ENCODE measurements around the gene DNTT. TPM values are rescaled to one million over a fixed set of nuclear protein-coding genes. Genes with fewer than 3 reads are reported as not detected.

DNTT gene
- total and polyA plus RNA-seq, 9 of the 15 experiments (the other 6 are each of a cell fraction or from before 2014, with no cell fraction given), result not detected

DNA sequence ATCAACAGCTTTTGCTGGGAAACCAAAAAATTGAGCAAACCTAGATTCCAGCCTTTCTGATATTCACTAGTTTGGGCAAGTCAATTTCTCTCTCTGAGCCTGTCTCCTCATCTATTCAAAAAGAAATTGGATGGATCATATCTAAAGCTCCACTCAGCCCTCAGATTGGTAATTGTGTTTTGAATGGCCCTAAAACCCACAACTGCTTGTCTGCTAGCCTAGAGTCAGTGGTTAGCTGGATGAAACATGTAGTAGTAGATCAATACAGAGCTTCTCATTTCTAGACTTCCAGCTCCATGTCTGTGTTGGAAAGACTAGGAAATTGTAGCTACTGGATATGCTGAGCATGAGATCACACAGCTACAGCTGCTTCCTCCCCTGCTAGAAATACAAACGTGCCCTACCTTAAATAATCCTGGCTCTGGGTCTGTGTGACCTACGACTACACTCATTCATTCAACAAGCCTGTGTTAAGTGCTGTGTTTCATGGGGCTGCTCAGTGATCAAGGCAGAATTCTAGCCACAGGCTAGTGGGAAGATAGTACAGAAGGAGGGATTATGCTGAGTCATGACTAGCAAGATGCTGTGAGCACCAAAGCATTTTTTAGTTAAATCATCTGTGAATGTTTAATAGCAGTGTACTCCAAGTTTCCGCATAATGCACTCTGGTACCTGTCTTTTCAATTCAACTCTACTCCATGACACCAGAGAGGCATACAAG, 15.7 kb downstream of the DNTT start (continued):
- TF ChIP-seq GABPB1 (CRISPR knock-in tag; IDR thresholded peaks at IDR 0.05), result no peak
- no peak for TF ChIP-seq NFRKB (IDR thresholded peaks at IDR 0.05; ENCODE audit: low read depth)
- TF ChIP-seq ZNF644 (tag; IDR thresholded peaks at IDR 0.05; ENCODE audit: low read depth), result no peak
- TF ChIP-seq NFE2L1 (tag; IDR thresholded peaks at IDR 0.05; ENCODE audit: borderline replicate concordance, low read depth), result peak; percentile 83
- TF ChIP-seq KAT7 (CRISPR knock-in tag; IDR thresholded peaks at IDR 0.05; ENCODE audit: borderline replicate concordance), result no peak
- TF ChIP-seq TBP (optimal IDR thresholded peaks at IDR 0.05; ENCODE audit: low read depth, low read length), result no peak
- no peak for TF ChIP-seq SUPT5H (IDR thresholded peaks at IDR 0.05)
- TF ChIP-seq, protein P1, sequence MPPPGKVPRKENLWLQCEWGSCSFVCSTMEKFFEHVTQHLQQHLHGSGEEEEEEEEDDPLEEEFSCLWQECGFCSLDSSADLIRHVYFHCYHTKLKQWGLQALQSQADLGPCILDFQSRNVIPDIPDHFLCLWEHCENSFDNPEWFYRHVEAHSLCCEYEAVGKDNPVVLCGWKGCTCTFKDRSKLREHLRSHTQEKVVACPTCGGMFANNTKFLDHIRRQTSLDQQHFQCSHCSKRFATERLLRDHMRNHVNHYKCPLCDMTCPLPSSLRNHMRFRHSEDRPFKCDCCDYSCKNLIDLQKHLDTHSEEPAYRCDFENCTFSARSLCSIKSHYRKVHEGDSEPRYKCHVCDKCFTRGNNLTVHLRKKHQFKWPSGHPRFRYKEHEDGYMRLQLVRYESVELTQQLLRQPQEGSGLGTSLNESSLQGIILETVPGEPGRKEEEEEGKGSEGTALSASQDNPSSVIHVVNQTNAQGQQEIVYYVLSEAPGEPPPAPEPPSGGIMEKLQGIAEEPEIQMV (tag; conservative IDR thresholded peaks at IDR 0.05; ENCODE audit: low read depth), result no peak
- no peak for TF ChIP-seq COPS2 (conservative IDR thresholded peaks at IDR 0.05)
- TF ChIP-seq MAFG (tag; conservative IDR thresholded peaks at IDR 0.05), result peak; percentile 96
- no peak for TF ChIP-seq NR1H2 (CRISPR knock-in tag; IDR thresholded peaks at IDR 0.05)
- TF ChIP-seq, protein P2, sequence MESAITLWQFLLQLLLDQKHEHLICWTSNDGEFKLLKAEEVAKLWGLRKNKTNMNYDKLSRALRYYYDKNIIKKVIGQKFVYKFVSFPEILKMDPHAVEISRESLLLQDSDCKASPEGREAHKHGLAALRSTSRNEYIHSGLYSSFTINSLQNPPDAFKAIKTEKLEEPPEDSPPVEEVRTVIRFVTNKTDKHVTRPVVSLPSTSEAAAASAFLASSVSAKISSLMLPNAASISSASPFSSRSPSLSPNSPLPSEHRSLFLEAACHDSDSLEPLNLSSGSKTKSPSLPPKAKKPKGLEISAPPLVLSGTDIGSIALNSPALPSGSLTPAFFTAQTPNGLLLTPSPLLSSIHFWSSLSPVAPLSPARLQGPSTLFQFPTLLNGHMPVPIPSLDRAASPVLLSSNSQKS (CRISPR knock-in tag; IDR thresholded peaks at IDR 0.05), result no peak
- no peak for TF ChIP-seq MCM3 (IDR thresholded peaks at IDR 0.05)
- TF ChIP-seq, protein P3, sequence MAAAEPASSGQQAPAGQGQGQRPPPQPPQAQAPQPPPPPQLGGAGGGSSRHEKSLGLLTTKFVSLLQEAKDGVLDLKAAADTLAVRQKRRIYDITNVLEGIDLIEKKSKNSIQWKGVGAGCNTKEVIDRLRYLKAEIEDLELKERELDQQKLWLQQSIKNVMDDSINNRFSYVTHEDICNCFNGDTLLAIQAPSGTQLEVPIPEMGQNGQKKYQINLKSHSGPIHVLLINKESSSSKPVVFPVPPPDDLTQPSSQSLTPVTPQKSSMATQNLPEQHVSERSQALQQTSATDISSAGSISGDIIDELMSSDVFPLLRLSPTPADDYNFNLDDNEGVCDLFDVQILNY (CRISPR knock-in tag; IDR thresholded peaks at IDR 0.05), result no peak
- TF ChIP-seq MBD2 (IDR thresholded peaks at IDR 0.05; ENCODE audit: borderline replicate concordance, low read depth), result no peak
- peak; percentile 78; the same call in 1 of the 2 replicates for TF ChIP-seq BACH1 (tag; IDR thresholded peaks at IDR 0.05)
- TF ChIP-seq NFE2 (IDR thresholded peaks at IDR 0.05; ENCODE audit: low read depth), result peak; percentile 80

Data from K562 (cell line).